Subcutaneous abdominal adipose tissue (tissue), 5 donors: ENCODE data around the gene WDFY1.

Experiments used
- H3K27ac ChIP-seq: one replicate; pipeline ENCODE4 v1.7.0; 2013; ENCODE audit warnings: low read depth, mild to moderate bottlenecking, inconsistent platforms, low read length, moderate library complexity
- H3K27me3 ChIP-seq, 5 donors: one replicate each; pipeline ENCODE4 v1.7.0; 2013; ENCODE audit warnings: low read length in 5 of 5, inconsistent platforms in 1 of 5; ENCODE audit not compliant: control insufficient read depth in 5 of 5, insufficient read depth in 4 of 5
- H3K36me3 ChIP-seq, 5 donors: one replicate each; pipeline ENCODE4 v1.7.0; 2013; ENCODE audit warnings: low read length in 5 of 5; ENCODE audit not compliant: control insufficient read depth in 5 of 5, insufficient read depth in 5 of 5
- H3K4me1 ChIP-seq, 5 donors: one replicate each; pipeline ENCODE4 v1.7.0; 2013; ENCODE audit warnings: low read length in 5 of 5, mild to moderate bottlenecking in 3 of 5, moderate library complexity in 1 of 5; ENCODE audit not compliant: control insufficient read depth in 5 of 5, insufficient read depth in 5 of 5
- H3K4me3 ChIP-seq, 5 donors: one replicate each; pipeline ENCODE4 v1.7.0; 2013; ENCODE audit warnings: low read length in 5 of 5, low read depth in 1 of 5
- H3K9ac ChIP-seq, 5 donors: one replicate each; pipeline ENCODE4 v1.7.0; 2013; ENCODE audit warnings: low read length in 5 of 5, mild to moderate bottlenecking in 4 of 5, moderate library complexity in 3 of 5
- H3K9me3 ChIP-seq, 5 donors: one replicate each; pipeline ENCODE4 v1.7.0; 2013; ENCODE audit warnings: low read length in 5 of 5; ENCODE audit not compliant: control insufficient read depth in 5 of 5
- donor health status: healthy.
- donor health status: healthy.
- donor health status: healthy.
- donor health status: healthy.
- donor health status: healthy.

The WDFY1 gene

DNA sequence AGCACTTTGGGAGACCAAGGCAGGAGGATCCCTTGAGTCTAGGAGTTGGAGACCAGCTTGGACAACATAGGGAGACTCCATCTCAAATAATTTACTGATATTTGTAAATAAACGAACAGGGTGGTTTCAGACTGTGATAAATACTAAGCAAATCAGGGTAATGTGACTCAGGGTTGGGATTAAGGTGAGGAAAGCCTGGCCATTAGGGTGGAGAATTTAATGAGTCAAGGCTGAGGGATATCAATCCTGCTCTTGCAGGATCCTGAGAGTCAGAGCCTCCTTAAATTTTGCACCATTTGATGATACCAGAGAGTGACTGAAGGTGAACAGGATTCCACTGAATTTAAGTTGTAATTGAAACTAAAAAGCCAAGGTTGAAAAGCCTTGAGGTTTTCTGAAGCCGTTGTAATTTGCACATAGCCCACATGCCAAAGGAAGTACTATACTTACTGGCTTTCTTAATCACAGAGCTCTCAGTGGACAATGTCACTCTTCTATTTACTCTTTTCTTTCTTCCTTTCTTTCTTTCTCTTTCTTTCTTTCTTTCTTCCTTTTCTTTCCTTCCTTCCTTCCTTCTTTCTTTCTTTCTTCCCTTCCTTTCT, 79.1 kb downstream of the WDFY1 start:
- no peak overlapping the region for H3K9ac ChIP-seq
- peaks cover 0 to 21% (median 8%) of the 10 kb centered on the region in 5 donors for H3K36me3 ChIP-seq
- no peaks in the 10 kb centered on the region for H3K9me3 ChIP-seq
- no peak overlapping the region for H3K4me3 ChIP-seq
- H3K4me1 ChIP-seq = no peaks in the 10 kb centered on the region
- no peak overlapping the region for H3K27ac ChIP-seq
- H3K27me3 ChIP-seq = no peaks in the 10 kb centered on the region

DNA sequence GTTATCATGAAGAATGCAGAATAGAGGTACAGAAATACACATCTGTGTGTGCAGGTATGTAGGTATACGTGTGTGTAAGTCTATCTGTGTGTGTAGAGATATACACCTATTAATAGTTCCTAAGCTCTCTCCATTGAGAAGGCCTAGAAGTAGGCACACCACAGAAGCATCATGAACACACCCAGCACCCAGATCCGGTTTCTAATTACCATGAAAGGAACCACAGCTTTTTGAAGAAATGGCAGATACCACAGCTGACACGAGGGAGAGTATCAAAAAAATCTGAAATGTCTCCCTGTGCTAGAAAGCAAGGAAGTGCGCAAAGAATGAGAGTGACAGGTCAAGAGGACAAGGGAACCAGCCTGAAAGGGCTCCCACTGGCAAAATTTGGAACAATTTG, 80.0 kb downstream of the WDFY1 start:
- peaks cover 0 to 12% (median 6%) of the 10 kb centered on the region in 5 donors for H3K36me3 ChIP-seq
- no peaks in the 10 kb centered on the region for H3K9me3 ChIP-seq
- no peaks in the 10 kb centered on the region for H3K27me3 ChIP-seq
- no peak overlapping the region for H3K27ac ChIP-seq
- no peaks in the 10 kb centered on the region for H3K4me1 ChIP-seq
- H3K9ac ChIP-seq = no peak overlapping the region
- H3K4me3 ChIP-seq = no peak overlapping the region

DNA sequence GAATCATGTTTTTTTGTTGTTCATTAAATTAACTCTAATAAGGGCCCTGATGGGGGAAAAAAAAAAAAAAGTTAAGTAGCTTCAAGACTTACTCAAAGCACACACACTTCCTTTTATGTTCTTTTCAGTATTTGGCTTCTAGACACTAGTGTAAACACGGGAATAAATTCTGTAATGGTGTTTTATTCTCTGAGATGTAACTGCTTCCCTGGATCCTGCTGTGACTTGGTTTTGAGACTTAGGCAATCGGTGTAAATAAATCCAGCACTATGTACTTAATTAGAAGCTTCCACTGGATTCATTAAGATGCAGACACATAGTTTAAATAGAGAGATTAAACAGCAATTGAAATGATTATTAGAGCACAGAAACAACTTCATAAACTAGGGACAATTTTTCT, 81.6 kb downstream of the WDFY1 start:
- Histone ChIP-seq H3K9ac (no peak overlapping the region), H3K27me3 (no peaks in the 10 kb centered on the region), H3K4me3 (no peak overlapping the region), H3K36me3 (peaks cover 0 to 10% (median 2%) of the 10 kb centered on the region in 5 donors), H3K4me1 (no peaks in the 10 kb centered on the region), H3K9me3 (no peaks in the 10 kb centered on the region), H3K27ac (no peak overlapping the region)

DNA sequence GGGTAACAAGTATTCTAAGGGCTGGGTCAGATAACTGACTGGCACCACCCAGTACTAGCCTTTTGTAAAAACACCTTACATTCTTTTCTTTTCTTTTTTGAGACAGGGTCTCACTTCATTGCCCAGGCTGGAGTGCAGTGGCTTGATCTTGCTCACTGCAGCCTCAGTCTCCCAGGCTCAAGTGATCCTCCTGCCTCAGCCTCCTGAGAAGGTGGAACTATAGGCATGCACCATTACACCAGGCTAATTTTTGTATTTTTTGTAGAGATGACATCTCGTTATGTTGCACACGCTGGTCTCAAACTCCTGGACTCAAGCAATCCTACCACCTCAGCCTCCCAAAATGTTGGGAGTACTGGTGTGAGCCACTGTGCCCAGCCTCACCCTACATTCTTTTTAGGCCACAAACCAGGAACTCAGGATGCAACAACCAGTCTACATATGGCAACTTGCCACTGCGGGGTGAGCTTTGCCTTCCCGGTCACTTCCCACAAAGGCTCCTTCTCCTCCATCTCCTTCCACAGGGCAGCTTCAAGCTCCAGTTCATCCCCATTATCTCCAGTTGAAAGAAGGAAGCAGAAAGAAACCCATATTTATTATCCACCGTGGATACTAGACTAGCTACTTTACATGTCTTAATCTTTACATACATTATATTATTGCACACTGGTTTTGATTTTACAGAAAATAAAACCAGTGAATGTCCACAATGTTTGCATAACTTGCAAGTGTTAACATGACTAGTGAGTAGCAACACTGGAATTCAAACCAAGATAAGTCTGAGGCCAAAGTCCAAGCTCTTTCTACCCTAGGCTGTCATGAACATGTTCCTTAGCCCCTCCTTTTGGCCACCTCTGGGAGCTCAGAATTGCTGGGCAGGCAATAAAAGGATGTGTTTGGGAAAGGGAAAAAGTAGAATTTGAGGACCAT, 84.1 kb downstream of the WDFY1 start:
- H3K4me3 ChIP-seq = no peak overlapping the region

DNA sequence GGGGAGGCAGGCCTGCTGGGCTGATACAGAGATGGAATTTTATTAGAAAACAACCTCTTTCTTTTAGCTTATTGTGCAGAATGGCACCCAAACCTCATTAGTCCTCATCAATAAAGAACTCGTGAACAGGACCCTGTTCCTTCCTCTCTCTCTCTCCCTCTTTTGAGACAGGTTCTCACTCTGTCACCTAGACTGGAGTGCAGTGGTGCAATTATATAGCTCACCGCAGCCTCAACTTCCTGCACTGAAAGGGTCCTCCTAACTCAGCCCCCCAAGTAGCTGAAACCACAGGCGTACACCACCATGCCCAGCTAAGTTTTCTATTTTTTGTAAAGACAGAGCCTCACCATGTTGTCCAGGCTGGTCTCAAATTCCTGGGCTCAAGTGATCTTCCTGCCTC, 86.1 kb downstream of the WDFY1 start:
- H3K4me3 ChIP-seq = no peak overlapping the region
- H3K36me3 ChIP-seq = peaks cover 0 to 9% (median 3%) of the 10 kb centered on the region in 5 donors
- H3K27ac ChIP-seq = no peak overlapping the region
- H3K9me3 ChIP-seq = no peaks in the 10 kb centered on the region
- H3K4me1 ChIP-seq = no peaks in the 10 kb centered on the region
- H3K9ac ChIP-seq = no peak overlapping the region
- no peaks in the 10 kb centered on the region for H3K27me3 ChIP-seq

More for the DNA sequence above, 84.1 kb downstream of the WDFY1 start:
- H3K36me3 ChIP-seq = peaks cover 0 to 7% (median 2%) of the 10 kb centered on the region in 5 donors
- H3K9me3 ChIP-seq = no peaks in the 10 kb centered on the region
- no peak overlapping the region for H3K9ac ChIP-seq
- no peak overlapping the region for H3K27ac ChIP-seq
- no peaks in the 10 kb centered on the region for H3K4me1 ChIP-seq
- no peaks in the 10 kb centered on the region for H3K27me3 ChIP-seq

DNA sequence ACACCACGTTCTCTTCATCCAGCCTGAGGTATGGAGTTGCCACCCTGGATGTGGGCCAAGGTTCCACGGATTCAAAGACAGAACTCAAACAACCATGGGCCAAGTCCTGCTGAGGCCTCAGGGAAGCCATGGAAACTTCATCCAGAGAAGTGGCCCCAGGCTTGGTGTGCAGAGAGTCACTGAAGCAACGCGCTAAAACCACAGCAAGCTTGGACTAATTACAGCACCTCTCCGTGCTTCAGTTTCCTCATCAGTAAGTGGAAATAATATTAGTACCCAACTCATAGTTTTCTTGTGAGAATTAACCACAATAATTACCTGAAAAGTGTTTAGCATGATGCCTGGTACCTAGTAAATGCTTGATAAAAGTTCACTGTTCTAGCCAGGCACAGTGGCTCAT, 88.6 kb downstream of the WDFY1 start:
- no peaks in the 10 kb centered on the region for H3K27me3 ChIP-seq

DNA sequence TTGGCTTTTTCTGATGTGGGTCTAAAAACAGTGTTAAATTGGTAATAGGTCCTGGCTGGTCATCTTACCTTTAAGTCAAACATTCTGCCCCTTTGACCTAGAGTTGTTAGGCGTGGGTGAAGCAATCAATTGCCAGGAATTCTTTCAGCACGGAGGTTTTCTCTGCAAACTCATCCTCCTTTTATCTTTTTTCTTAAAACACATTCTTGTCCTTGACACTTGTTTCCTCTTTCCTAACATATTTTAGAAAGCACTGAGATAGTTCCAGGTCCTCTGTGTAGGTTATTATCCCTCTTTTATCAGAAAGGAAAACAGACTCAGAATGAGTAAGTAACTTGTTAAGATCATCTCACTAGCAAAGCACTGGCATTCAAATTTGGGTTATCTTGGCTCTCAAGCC, 89.1 kb downstream of the WDFY1 start:
- Histone ChIP-seq H3K4me3 (no peak overlapping the region), H3K27ac (no peak overlapping the region), H3K9ac (no peak overlapping the region), H3K9me3 (no peaks in the 10 kb centered on the region), H3K4me1 (no peaks in the 10 kb centered on the region), H3K36me3 (peaks cover 11 to 21% (median 13%) of the 10 kb centered on the region in 5 donors), H3K27me3 (no peaks in the 10 kb centered on the region)

More for the DNA sequence above, 88.6 kb downstream of the WDFY1 start:
- H3K27ac ChIP-seq = no peak overlapping the region
- peaks cover 11 to 21% (median 13%) of the 10 kb centered on the region in 5 donors for H3K36me3 ChIP-seq
- no peaks in the 10 kb centered on the region for H3K4me1 ChIP-seq
- no peak overlapping the region for H3K9ac ChIP-seq
- H3K4me3 ChIP-seq = no peak overlapping the region
- no peaks in the 10 kb centered on the region for H3K9me3 ChIP-seq

DNA sequence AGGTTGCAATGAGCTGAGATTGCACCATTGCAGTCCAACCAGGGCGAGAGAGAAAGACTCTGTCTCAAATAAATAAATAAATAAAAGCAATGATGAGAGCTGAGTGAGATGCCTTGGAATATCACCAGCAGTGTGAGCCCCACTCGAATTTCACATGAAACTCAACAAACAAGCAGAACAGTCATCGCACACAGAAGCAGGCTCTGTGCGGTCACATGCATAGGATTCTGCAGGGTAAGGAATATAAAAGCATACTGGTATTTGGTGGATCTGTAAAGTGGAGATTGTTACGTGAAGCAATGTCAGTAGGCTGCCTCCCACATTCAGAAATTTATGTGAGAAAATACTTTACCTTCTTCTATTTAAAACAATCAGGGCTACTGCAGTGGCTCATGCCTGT, 89.7 kb downstream of the WDFY1 start:
- H3K9ac ChIP-seq = no peak overlapping the region

DNA sequence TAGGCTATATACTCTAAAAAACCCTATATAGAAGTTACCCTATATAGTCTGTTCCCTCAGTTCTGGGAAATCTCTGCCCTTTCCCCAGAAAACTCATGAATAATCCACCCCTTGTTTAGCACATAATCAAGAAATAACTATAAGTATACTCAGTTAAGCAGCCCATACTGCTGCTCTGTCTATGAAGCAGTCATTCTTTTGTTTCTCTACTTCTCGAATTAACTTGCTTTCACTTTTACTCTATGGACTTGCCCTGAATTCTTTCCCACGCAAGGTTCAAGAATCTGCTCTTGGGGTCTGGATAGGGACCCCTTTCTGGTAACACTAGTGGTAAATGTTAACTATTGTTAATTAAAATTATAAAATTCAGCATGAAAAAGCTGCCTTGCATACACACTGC, 90.4 kb downstream of the WDFY1 start:
- Histone ChIP-seq H3K36me3 (peaks cover 11 to 27% (median 12%) of the 10 kb centered on the region in 5 donors), H3K9me3 (no peaks in the 10 kb centered on the region), H3K9ac (no peak overlapping the region), H3K4me1 (no peaks in the 10 kb centered on the region), H3K27me3 (no peaks in the 10 kb centered on the region), H3K4me3 (no peak overlapping the region), H3K27ac (no peak overlapping the region)

More for the DNA sequence above, 89.7 kb downstream of the WDFY1 start:
- Histone ChIP-seq H3K27ac (no peak overlapping the region), H3K4me1 (no peaks in the 10 kb centered on the region), H3K27me3 (no peaks in the 10 kb centered on the region), H3K36me3 (peaks cover 11 to 26% (median 12%) of the 10 kb centered on the region in 5 donors), H3K9me3 (no peaks in the 10 kb centered on the region), H3K4me3 (no peak overlapping the region)

DNA sequence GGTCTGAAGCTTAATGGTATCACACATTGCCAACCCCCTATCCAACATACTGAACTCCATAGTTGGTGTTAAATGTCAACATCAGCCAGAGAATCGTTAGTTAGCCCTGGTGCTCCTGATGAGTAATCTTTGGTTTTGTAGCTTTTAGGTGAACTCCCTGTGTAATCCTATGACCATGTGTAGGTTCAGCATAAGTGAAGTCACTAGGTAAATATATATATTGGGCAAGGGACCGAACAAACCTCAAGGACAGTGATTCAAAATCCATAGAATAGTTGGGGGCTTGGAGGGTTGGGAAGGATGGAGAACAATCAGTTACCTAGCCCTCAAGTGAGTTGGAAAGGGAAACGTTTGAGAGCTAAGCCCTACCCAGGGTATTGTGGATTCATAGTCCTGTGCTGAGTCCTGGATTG, 91.7 kb downstream of the WDFY1 start:
- no peaks in the 10 kb centered on the region for H3K4me1 ChIP-seq
- H3K9ac ChIP-seq = no peak overlapping the region
- H3K4me3 ChIP-seq = no peak overlapping the region
- H3K27me3 ChIP-seq = no peaks in the 10 kb centered on the region
- H3K36me3 ChIP-seq = peaks cover 11 to 33% (median 12%) of the 10 kb centered on the region in 5 donors
- H3K9me3 ChIP-seq = no peaks in the 10 kb centered on the region
- H3K27ac ChIP-seq = no peak overlapping the region
